ENCODE results near the gene ZSCAN10. TPM values are rescaled to one million over a fixed set of nuclear protein-coding genes. Genes with fewer than 3 reads are reported as not detected.

The ZSCAN10 gene
- total and polyA plus RNA-seq, 2 experiments from 2014 or later: 217 to 519 TPM

DNA sequence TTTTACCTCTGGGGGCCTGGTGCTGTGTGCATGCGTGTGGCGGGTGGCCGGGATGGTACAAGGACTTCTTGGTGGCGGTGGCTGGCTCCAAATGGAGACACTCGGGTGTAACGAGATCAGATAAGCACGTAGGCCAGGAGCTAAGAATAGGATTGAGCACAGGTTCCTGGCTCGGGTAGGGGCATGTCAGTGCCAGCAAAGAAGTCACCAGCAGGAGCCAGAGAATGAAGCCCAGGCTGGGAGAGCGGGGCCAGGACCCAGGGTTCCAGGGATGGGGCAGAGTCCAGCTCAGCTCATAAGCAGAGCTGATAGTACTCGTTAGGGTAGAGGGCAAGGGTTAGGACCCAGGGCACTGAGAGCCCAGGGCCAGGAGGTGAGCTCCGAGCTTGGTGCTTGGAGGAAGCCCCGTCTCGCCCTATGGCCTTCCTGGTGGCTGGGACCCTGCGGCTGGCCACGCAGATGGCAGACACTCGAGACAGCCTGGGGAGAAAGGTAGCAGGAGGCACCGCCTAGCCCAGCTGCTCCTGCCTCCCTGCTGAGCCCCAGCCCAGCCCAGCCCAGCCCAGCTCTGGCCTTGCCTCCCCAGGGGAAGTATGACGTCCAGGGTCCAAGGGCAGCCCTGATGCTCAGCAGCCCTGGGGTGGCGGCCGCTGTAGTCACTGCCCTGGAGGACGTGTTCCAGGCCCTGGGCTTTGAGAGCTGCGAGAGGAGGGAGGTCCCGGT is 44.7 kb upstream of the ZSCAN10 start:
- no peaks in the 10 kb centered on the region for H3K9me2 ChIP-seq (ENCODE audit: insufficient read depth)
- no peaks in the 10 kb centered on the region for H3K79me2 ChIP-seq (replicated peaks; ENCODE audit: insufficient read depth)
- H3K4me1 ChIP-seq (ENCODE audit: insufficient read depth): no peaks in the 10 kb centered on the region; the same call in 1 of the 2 replicates
- H3K4me3 ChIP-seq: no peak overlapping the region
- Mint-ChIP-seq H3K27ac (no peak overlapping the region), H3K4me1 (peaks cover 5% of the 10 kb centered on the region; the same call in 1 of the 3 replicates), H3K4me3 (no peak overlapping the region), H3K36me3 (ENCODE audit: low read depth) (peaks cover 6% of the 10 kb centered on the region), H3K27me3 (ENCODE audit: insufficient read depth, low read depth, poor library complexity) (peaks cover 20% of the 10 kb centered on the region), H3K9me3 (peaks cover 3% of the 10 kb centered on the region; the same call in 2 of the 3 replicates)
- H3F3A ChIP-seq (replicated peaks; ENCODE audit: low read depth): peaks cover 6% of the 10 kb centered on the region; the same call in 1 of the 2 replicates
- no peaks in the 10 kb centered on the region; the same call in 1 of the 2 replicates for H3K36me3 ChIP-seq (ENCODE audit: insufficient read depth)
- ATAC-seq (no peak), DNase-seq (ENCODE audit: low spot score) (no peak)
- H3K27me3 ChIP-seq (ENCODE audit: insufficient read depth): peaks cover 13% of the 10 kb centered on the region
- no peak overlapping the region for H2AFZ ChIP-seq
- H3K4me2 ChIP-seq: no peak overlapping the region
- TF ChIP-seq EZH2 (IDR thresholded peaks at IDR 0.05; ENCODE audit: low read depth, unreplicated experiment) (no peak), ZNF462 (CRISPR knock-in tag; IDR thresholded peaks at IDR 0.05) (no peak), STAT1 (IDR thresholded peaks at IDR 0.05; ENCODE audit: unreplicated experiment) (no peak), JUNB (IDR thresholded peaks at IDR 0.05; ENCODE audit: unreplicated experiment) (no peak), POLR2AphosphoS5 (IDR thresholded peaks at IDR 0.05; ENCODE audit: low read depth) (no peak)
- TF ChIP-seq, protein P1, sequence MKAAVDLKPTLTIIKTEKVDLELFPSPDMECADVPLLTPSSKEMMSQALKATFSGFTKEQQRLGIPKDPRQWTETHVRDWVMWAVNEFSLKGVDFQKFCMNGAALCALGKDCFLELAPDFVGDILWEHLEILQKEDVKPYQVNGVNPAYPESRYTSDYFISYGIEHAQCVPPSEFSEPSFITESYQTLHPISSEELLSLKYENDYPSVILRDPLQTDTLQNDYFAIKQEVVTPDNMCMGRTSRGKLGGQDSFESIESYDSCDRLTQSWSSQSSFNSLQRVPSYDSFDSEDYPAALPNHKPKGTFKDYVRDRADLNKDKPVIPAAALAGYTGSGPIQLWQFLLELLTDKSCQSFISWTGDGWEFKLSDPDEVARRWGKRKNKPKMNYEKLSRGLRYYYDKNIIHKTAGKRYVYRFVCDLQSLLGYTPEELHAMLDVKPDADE (IDR thresholded peaks at IDR 0.05): no peak
- no peaks in the 10 kb centered on the region for H4K20me1 ChIP-seq (replicated peaks; ENCODE audit: insufficient read depth)
- no peak overlapping the region for H3K27ac ChIP-seq (ENCODE audit: low read depth)

Measured in GM23338 (cell line).